ENCODE measurements around the gene CD82.

DNA sequence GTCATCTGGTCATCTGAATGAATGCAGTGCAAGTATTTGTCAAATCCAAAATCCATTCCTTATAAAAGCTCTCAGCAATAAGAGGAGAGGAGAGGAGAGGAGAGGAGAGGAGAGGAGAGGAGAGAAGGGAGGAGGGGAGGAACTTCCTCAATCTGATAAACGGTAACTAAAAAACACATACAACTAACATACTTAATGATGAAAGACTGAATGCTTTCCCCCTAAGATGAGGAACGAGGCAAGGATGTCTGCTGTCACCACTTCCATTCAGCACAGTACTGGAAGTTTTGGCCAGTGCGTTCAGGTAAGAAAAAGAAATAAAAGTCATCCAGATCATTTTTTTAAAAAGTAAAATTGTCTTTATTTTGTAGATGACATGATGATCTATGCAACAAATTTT is 80.4 kb downstream of the CD82 start:
- TF ChIP-seq POLR2A (IDR thresholded peaks at IDR 0.05; ENCODE audit: low read depth, low read length) (no peak), POLR2AphosphoS5 (IDR thresholded peaks at IDR 0.05; ENCODE audit: low read depth, low read length) (no peak), TAF1 (IDR thresholded peaks at IDR 0.05; ENCODE audit: low read depth, low read length) (no peak), PAX5 (IDR thresholded peaks at IDR 0.05; ENCODE audit: insufficient read depth, low read length, severe bottlenecking) (no peak), SPI1 (IDR thresholded peaks at IDR 0.05; ENCODE audit: low read depth, low read length) (no peak), POU2F2 (IDR thresholded peaks at IDR 0.05; ENCODE audit: low read depth, low read length) (no peak)
